Natural killer cell (primary cell): ENCODE data around the gene ANKRD44. TPM values are rescaled to one million over a fixed set of nuclear protein-coding genes. Genes with fewer than 3 reads are reported as not detected.
"Not testable (repeated sequence)": the region's sequence is repeated elsewhere in the genome, so short reads cannot be mapped to it uniquely, and the experiment has no call there.

Experiments used
- ATAC-seq, 3 donors: fragments of 150-1000 bp in 2 of 3; fragments of 200-7000 bp in 1 of 3; cut with Tn5 transposase; 1 replicate in 1 of 3; 2 replicates in 2 of 3; pipeline ENCODE4 v1.10.0; 2021; ENCODE audit warnings: mild to moderate bottlenecking in 2 of 3, moderate library complexity in 2 of 3
- DNase-seq, 2 donors: peaks; one replicate each; pipeline versions ENCODE4 v3.0.0 to v3.0.0-alpha.2; 2013 to 2021; ENCODE audit warnings: mixed read lengths in 1 of 2
- H3K27ac ChIP-seq: one replicate; pipeline ENCODE4 v1.5.1; 2013; ENCODE audit warnings: mild to moderate bottlenecking, low read length
- H3K27me3 ChIP-seq: one replicate; pipeline ENCODE4 v1.6.1; 2013; ENCODE audit warnings: low read length; ENCODE audit not compliant: control insufficient read depth, insufficient read depth
- H3K36me3 ChIP-seq: one replicate; pipeline ENCODE4 v1.6.1; 2013; ENCODE audit warnings: low read length; ENCODE audit not compliant: control insufficient read depth, insufficient read depth
- H3K4me1 ChIP-seq: one replicate; pipeline ENCODE4 v1.6.1; 2013; ENCODE audit warnings: low read length; ENCODE audit not compliant: control insufficient read depth, insufficient read depth
- H3K4me3 ChIP-seq: one replicate; pipeline ENCODE4 v1.5.1; 2013; ENCODE audit warnings: low read length
- H3K9me3 ChIP-seq: one replicate; pipeline ENCODE4 v1.6.1; 2013; ENCODE audit warnings: low read length; ENCODE audit not compliant: control insufficient read depth, insufficient read depth
- H3K27ac Mint-ChIP-seq, 2 donors: one replicate each; pipeline ENCODE4 v1.8.0; 2022; ENCODE audit warnings: mild to moderate bottlenecking in 2 of 2, mixed read lengths in 2 of 2, moderate library complexity in 1 of 2
- H3K27me3 Mint-ChIP-seq, 2 donors: one replicate each; pipeline ENCODE4 v1.8.0; 2022; ENCODE audit warnings: low read depth in 2 of 2, mixed read lengths in 2 of 2
- H3K36me3 Mint-ChIP-seq: one replicate; pipeline ENCODE4 v1.8.0; 2022; ENCODE audit warnings: mixed read lengths
- H3K4me1 Mint-ChIP-seq, 2 donors: one replicate each; pipeline ENCODE4 v1.8.0; 2022; ENCODE audit warnings: mixed read lengths in 2 of 2
- H3K4me3 Mint-ChIP-seq: one replicate; pipeline ENCODE4 v1.8.0; 2022; ENCODE audit warnings: mild to moderate bottlenecking, moderate library complexity, mixed read lengths
- H3K9me3 Mint-ChIP-seq, 2 donors: one replicate each; pipeline ENCODE4 v1.8.0; 2022; ENCODE audit warnings: mixed read lengths in 2 of 2
- WGBS: methylation state at CpG from one replicate; pipeline ENCODE4 v1.1.7; 2013; ENCODE audit warnings: missing lambda C conversion rate; ENCODE audit not compliant: insufficient coverage; 5-methylcytosine and 5-hydroxymethylcytosine counted together
- intact Hi-C: fragments of 100-400 bp; cut with micrococcal nuclease; formaldehyde crosslinking; loops from one replicate; pipeline ENCODE4 v1.14.2; 2022
- total RNA-seq, 4 donors: library from RNA; stranded (reverse); fragments of 120-200 nt in 1 of 4; gene quantifications; one replicate each; pipeline versions ENCODE4 v1.2.3 to v1.2.4, GENCODE V29; 2013 to 2022
- TF ChIP-seq, protein P1 (sequence below): fragments of 200-600 bp; IDR thresholded peaks from one replicate; pipeline ENCODE4 v1.8.0; 2022; ENCODE audit warnings: antibody characterized with exemption

The ANKRD44 gene
- total RNA-seq, 3 donors from 2014 or later (not counting 1 experiment from before 2014, with no cell fraction given) = 252 to 376 (median 311) TPM

GRCh38 chr2:197071790-197072436 lies 238.7 kb downstream of the ANKRD44 start:
- Histone ChIP-seq H3K36me3 (peaks cover 45% of the 10 kb centered on the region), H3K9me3 (no peaks in the 10 kb centered on the region), H3K27ac (no peak overlapping the region), H3K27me3 (no peaks in the 10 kb centered on the region), H3K4me1 (no peaks in the 10 kb centered on the region), H3K4me3 (no peak overlapping the region)
- H3K4me1 Mint-ChIP-seq = peaks cover 41 to 44% of the 10 kb centered on the region in 2 donors
- DNase-seq (no peak), ATAC-seq (no peak)
- peak overlapping the region; percentile 77 to 82 for H3K27ac Mint-ChIP-seq
- intact Hi-C loops = no loop called here
- no peaks in the 10 kb centered on the region for H3K27me3 Mint-ChIP-seq
- TF ChIP-seq, protein P1, sequence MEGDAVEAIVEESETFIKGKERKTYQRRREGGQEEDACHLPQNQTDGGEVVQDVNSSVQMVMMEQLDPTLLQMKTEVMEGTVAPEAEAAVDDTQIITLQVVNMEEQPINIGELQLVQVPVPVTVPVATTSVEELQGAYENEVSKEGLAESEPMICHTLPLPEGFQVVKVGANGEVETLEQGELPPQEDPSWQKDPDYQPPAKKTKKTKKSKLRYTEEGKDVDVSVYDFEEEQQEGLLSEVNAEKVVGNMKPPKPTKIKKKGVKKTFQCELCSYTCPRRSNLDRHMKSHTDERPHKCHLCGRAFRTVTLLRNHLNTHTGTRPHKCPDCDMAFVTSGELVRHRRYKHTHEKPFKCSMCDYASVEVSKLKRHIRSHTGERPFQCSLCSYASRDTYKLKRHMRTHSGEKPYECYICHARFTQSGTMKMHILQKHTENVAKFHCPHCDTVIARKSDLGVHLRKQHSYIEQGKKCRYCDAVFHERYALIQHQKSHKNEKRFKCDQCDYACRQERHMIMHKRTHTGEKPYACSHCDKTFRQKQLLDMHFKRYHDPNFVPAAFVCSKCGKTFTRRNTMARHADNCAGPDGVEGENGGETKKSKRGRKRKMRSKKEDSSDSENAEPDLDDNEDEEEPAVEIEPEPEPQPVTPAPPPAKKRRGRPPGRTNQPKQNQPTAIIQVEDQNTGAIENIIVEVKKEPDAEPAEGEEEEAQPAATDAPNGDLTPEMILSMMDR = no peak
- H3K9me3 Mint-ChIP-seq = peaks cover 0 to 4% of the 10 kb centered on the region in 2 donors
- WGBS = 100% methylated on average over 1 of the region's 1 CpG
- peaks cover 20% of the 10 kb centered on the region for H3K36me3 Mint-ChIP-seq
- H3K4me3 Mint-ChIP-seq = no peak overlapping the region

- intact Hi-C loops = no loop called here
- Mint-ChIP-seq H3K36me3 (peaks cover 14% of the 10 kb centered on the region), H3K27ac (peak overlapping the region; percentile 77 to 82), H3K4me1 (peaks cover 47 to 51% of the 10 kb centered on the region in 2 donors), H3K9me3 (no peaks in the 10 kb centered on the region), H3K4me3 (no peak overlapping the region), H3K27me3 (no peaks in the 10 kb centered on the region)
- Histone ChIP-seq H3K27ac (no peak overlapping the region), H3K36me3 (peaks cover 38% of the 10 kb centered on the region), H3K27me3 (no peaks in the 10 kb centered on the region), H3K9me3 (no peaks in the 10 kb centered on the region), H3K4me3 (no peak overlapping the region), H3K4me1 (no peaks in the 10 kb centered on the region)
- no peak for ATAC-seq
- 86% methylated on average over 1 of the region's 1 CpG for WGBS
- no peak for DNase-seq
- TF ChIP-seq, protein P1 = no peak
Measured at GRCh38 chr2:197071213-197071612, 239.4 kb downstream of the ANKRD44 start.

DNA sequence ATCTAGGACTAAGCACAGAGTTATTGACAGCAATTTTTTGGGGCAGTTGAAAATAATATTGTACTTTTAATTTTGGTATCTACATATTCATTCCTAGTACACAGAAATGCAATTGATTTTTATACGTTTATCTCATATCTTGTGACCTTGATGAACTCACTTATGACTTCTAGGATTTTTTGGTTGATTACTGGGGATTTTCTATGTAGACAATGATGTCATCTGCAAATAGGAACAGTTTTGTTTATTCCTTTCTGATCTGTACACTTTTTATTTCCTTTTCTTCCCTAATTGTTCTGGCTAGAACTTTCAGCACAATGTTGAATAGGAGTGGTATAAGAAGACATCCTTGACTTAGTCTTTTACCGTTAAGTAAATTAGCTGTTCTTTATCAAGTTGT lies 240.6 kb downstream of the ANKRD44 start:
- no peaks in the 10 kb centered on the region for H3K9me3 ChIP-seq
- H3K27ac Mint-ChIP-seq = peak overlapping the region; percentile 77 to 82
- no peak overlapping the region for H3K4me3 ChIP-seq
- WGBS = no CpG with 5 or more reads among the region's 2 CpGs
- intact Hi-C loops = no loop called here
- H3K4me1 Mint-ChIP-seq = peaks cover 59 to 64% of the 10 kb centered on the region in 2 donors
- ATAC-seq (no peak), DNase-seq (no peak)
- H3K27me3 ChIP-seq = no peaks in the 10 kb centered on the region
- no peaks in the 10 kb centered on the region for H3K27me3 Mint-ChIP-seq
- H3K4me3 Mint-ChIP-seq = peak overlapping the region; percentile 14
- peaks cover 27% of the 10 kb centered on the region for H3K36me3 ChIP-seq
- no peaks in the 10 kb centered on the region for H3K4me1 ChIP-seq
- no peaks in the 10 kb centered on the region for H3K9me3 Mint-ChIP-seq
- TF ChIP-seq, protein P1 = no peak
- H3K27ac ChIP-seq = no peak overlapping the region
- H3K36me3 Mint-ChIP-seq = peaks cover 14% of the 10 kb centered on the region

GRCh38 chr2:197062574-197062973 lies 248.0 kb downstream of the ANKRD44 start:
- DNase-seq, H3K36me3 Mint-ChIP-seq, H3K4me3 ChIP-seq, intact Hi-C loops, H3K27me3 ChIP-seq, H3K4me1 ChIP-seq, H3K4me3 Mint-ChIP-seq, H3K9me3 Mint-ChIP-seq, H3K27ac ChIP-seq, H3K9me3 ChIP-seq, ATAC-seq, H3K27me3 Mint-ChIP-seq: not testable (repeated sequence)
- peaks cover 33% of the 10 kb centered on the region for H3K36me3 ChIP-seq
- peaks cover 55% of the 10 kb centered on the region in 2 donors for H3K4me1 Mint-ChIP-seq
- WGBS = 67% methylated on average over 3 of the region's 3 CpGs
- H3K27ac Mint-ChIP-seq = peak overlapping the region in 1 of 2 donors; percentile 63
